GM10248 (cell line): ENCODE data around the gene MEGF9.

Source experiments
- CTCF ChIA-PET: fragments of 300-600 bp; sonication (Branson Sonifier 250); formaldehyde crosslinking; extraction: SDS; loops from one replicate; lab custom pipeline; 2021; ENCODE audit warnings: antibody characterized with exemption; lab: Yijun Ruan, JAX
- POLR2A ChIA-PET: fragments of 350-650 bp; sonication (Branson Sonifier 250); formaldehyde crosslinking; extraction: SDS; loops from one replicate; lab custom pipeline; 2020; ENCODE audit warnings: antibody characterized with exemption; lab: Yijun Ruan, JAX
- DNase-seq: peaks from one replicate; pipeline ENCODE4 v3.0.0; 2012; ENCODE audit errors: extremely low spot score
- TF ChIP-seq, protein P1 (sequence below): IDR thresholded peaks from 2 replicates; pipeline ENCODE4 v1.5.1; 2012; ENCODE audit warnings: mild to moderate bottlenecking, low read depth; ENCODE audit errors: extremely low read depth, missing control alignments, control extremely low read depth

Gene MEGF9

DNA sequence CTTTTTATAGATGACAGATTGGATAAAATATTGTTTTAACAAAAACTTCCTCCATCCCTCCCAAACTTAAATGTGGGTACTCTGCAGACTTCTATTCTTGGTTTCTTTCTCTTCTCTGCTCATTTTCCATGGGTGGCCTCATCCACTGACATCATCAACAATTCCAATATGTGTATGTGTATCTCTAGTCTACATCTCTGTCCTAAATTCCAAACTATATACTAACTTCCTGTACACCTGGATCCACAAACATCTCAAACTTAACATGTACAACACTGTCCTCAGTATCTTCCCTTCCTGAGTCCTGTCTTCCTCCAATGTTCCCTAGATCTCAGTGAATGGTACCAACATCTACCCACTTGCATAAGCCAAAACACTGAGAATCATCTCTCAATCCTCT lies 105.8 kb downstream of the MEGF9 start:
- no peak for DNase-seq
- ChIA-PET POLR2A (no interaction called here), CTCF (interaction anchor here (1.0 to 1.9 kb wide), 2 partner anchors 11 to 22 kb away, joined by 3 to 4 read pairs; no protein-coding TSS in a partner anchor)
- TF ChIP-seq, protein P1, sequence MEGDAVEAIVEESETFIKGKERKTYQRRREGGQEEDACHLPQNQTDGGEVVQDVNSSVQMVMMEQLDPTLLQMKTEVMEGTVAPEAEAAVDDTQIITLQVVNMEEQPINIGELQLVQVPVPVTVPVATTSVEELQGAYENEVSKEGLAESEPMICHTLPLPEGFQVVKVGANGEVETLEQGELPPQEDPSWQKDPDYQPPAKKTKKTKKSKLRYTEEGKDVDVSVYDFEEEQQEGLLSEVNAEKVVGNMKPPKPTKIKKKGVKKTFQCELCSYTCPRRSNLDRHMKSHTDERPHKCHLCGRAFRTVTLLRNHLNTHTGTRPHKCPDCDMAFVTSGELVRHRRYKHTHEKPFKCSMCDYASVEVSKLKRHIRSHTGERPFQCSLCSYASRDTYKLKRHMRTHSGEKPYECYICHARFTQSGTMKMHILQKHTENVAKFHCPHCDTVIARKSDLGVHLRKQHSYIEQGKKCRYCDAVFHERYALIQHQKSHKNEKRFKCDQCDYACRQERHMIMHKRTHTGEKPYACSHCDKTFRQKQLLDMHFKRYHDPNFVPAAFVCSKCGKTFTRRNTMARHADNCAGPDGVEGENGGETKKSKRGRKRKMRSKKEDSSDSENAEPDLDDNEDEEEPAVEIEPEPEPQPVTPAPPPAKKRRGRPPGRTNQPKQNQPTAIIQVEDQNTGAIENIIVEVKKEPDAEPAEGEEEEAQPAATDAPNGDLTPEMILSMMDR: no peak

DNA sequence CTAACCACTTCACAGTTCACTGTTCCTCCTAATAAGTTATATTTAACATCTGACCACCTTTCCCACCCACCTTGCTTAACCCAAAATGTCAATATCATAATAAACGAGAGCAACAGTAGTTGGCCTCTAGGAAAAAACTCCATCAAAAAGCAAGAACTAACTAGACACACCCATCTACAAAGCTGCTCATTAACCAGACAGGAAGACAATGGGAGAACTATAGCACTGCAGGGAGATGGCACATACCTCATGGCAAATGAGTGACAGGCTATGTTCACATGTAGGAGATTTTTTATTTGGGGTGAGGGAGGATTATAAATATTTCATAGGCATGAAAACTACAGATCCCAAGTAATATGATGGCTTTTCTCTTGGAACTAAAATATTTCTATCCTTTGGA lies 110.7 kb downstream of the MEGF9 start:
- no peak for DNase-seq
- ChIA-PET POLR2A (no interaction called here), CTCF (no interaction called here)
- TF ChIP-seq, protein P1: no peak

DNA sequence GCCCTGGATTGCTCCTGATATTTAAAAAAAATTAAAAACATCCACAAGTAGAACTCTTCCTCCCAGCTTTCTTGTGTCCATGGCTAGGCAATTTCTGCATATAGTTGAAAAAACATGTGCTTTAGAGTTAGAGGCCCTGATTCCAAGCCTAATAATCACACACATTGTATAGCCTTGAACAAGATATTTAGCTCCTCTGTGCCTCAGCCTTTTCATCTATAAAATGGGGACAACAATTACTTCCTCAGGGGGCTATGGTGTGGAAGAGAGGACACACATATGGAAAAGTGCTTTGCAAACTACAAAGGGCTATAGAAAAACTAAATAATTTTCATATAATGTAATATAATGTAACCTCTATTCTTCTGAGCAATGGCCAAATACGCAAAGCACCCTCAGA lies 111.3 kb downstream of the MEGF9 start:
- no peak for DNase-seq
- CTCF ChIA-PET: no interaction called here
- POLR2A ChIA-PET: no interaction called here
- TF ChIP-seq, protein P1: no peak

DNA sequence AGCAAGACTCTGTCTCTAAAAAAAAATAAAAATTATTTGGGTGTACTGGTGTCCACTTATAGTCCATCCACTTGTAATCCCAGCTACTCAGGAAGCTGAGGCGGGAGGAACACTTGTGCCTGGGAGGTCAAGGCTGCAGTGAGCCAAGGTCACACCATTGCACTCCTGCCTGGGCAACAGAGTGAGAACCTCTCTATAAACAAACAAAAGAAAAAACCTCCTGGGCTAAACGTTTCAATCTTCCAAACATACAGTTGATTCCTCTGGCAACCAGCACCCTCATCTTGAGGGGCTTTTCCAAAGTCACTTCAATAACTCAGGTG lies 120.4 kb downstream of the MEGF9 start:
- TF ChIP-seq, protein P1: no peak
- ChIA-PET POLR2A (no interaction called here), CTCF (interaction anchor here (1.5 to 1.7 kb wide), 3 partner anchors 11 to 24 kb away, joined by 4 to 6 read pairs (median 5); no protein-coding TSS in a partner anchor)
- no peak for DNase-seq

DNA sequence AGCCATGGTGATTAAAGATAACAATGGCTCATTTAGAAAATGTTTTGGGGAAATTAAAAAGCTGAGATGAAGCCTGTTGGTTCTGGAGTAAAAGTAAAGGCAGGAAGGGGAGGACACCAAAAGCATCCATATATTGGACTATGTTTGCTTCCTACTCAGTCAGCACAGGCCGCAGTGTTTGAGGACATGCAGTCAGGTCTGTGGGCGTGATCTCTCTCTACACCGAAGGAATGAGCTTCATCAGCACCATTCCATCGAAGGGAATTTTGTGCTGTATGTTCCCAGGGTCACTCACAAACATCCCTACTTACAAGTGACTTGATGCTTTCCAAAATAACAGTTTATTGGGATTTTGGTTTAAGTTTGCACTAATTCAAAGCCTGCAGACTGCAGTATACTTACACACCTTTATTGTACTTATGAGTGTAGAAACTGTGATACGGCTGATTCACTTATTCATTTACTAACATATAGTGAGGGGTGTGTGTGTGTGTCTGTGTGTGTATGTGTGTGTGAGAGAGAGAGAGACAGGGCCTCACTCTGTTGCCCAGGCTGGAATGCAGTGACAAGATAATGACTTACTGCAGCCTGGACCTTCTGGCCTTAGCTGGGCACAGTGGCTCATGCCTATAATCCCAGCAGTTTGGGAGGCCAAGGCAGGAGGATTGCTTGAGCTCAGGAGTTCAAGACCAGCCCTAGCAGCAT lies 120.9 kb downstream of the MEGF9 start:
- CTCF ChIA-PET: interaction anchor here (1.1 to 1.7 kb wide), 4 partner anchors 10 to 24 kb away, joined by 4 to 6 read pairs (median 4); no protein-coding TSS in a partner anchor
- POLR2A ChIA-PET: no interaction called here
- DNase-seq: no peak
- TF ChIP-seq, protein P1: no peak

DNA sequence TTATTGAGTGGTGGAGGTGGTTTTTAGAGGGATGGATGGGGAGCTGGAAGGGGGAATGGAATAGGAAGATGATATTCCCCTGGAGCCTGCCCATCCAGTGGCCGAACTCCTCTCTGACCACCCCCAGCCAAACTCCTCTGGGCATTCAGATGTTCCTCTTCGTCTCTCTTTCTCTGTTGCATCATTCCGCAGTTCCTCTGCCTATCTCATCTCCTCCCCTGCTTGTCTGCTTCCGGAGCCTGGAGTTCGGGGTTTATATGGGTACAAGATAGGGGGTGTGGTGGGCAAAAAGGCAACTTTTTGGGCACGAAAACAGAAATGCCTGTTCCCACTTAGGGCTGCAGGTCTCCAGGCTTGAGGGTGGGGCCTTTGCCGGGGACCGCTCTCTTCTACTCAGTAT lies 122.1 kb downstream of the MEGF9 start:
- TF ChIP-seq, protein P1: no peak
- ChIA-PET CTCF (interaction anchor here (1.0 to 1.1 kb wide), 3 partner anchors 13 to 54 kb away, joined by 3 to 4 read pairs (median 3); no protein-coding TSS in a partner anchor), POLR2A (no interaction called here)
- DNase-seq: no peak
